ENCODE results near the gene CYP11A1.

Gene CYP11A1

DNA sequence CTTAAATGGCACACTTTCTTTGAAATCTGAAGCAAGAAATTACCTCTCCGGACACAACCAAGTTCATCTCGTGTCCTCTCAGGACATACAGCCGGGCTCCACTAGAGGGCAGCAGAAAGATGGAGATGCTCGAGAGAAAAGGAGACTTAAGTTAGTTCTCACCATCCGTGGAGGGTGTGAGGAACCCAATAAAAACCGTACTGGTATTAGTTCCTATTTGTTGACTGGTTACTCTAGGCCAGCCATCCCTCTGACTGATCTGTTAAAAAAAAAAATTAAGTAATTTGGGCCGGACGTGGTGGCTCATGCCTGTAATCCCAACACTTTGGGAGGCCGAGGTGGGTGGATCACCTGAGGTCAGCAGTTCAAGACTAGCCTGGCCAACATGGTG lies 7.9 kb upstream of the CYP11A1 start:
- H3K4me3 ChIP-seq (ENCODE audit: low read depth, low read length): no peak overlapping the region
- in situ Hi-C loops (cut with HindIII; ENCODE audit: low sequenced_read_pairs): loop anchor here (10.0 kb wide), 3 partner anchors 60 to 400 kb away; partner anchors contain the start of gene SEMA7A
- DNase-seq (ENCODE audit: low read depth): peak; percentile 71
- TF ChIP-seq, protein P1, sequence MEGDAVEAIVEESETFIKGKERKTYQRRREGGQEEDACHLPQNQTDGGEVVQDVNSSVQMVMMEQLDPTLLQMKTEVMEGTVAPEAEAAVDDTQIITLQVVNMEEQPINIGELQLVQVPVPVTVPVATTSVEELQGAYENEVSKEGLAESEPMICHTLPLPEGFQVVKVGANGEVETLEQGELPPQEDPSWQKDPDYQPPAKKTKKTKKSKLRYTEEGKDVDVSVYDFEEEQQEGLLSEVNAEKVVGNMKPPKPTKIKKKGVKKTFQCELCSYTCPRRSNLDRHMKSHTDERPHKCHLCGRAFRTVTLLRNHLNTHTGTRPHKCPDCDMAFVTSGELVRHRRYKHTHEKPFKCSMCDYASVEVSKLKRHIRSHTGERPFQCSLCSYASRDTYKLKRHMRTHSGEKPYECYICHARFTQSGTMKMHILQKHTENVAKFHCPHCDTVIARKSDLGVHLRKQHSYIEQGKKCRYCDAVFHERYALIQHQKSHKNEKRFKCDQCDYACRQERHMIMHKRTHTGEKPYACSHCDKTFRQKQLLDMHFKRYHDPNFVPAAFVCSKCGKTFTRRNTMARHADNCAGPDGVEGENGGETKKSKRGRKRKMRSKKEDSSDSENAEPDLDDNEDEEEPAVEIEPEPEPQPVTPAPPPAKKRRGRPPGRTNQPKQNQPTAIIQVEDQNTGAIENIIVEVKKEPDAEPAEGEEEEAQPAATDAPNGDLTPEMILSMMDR (IDR thresholded peaks at IDR 0.05; ENCODE audit: low read depth, low read length, missing control alignments): peak; percentile 92

GRCh38 chr15:74374648-74375302 lies 7.3 kb upstream of the CYP11A1 start:
- peak overlapping the region; percentile 69 for H3K4me3 ChIP-seq (ENCODE audit: low read depth, low read length)
- TF ChIP-seq, protein P1 (IDR thresholded peaks at IDR 0.05; ENCODE audit: low read depth, low read length, missing control alignments): no peak
- no peak for DNase-seq (ENCODE audit: low read depth)
- in situ Hi-C loops (cut with HindIII; ENCODE audit: low sequenced_read_pairs): loop anchor here (10.0 kb wide), 3 partner anchors 60 to 400 kb away; partner anchors contain the start of gene SEMA7A

DNA sequence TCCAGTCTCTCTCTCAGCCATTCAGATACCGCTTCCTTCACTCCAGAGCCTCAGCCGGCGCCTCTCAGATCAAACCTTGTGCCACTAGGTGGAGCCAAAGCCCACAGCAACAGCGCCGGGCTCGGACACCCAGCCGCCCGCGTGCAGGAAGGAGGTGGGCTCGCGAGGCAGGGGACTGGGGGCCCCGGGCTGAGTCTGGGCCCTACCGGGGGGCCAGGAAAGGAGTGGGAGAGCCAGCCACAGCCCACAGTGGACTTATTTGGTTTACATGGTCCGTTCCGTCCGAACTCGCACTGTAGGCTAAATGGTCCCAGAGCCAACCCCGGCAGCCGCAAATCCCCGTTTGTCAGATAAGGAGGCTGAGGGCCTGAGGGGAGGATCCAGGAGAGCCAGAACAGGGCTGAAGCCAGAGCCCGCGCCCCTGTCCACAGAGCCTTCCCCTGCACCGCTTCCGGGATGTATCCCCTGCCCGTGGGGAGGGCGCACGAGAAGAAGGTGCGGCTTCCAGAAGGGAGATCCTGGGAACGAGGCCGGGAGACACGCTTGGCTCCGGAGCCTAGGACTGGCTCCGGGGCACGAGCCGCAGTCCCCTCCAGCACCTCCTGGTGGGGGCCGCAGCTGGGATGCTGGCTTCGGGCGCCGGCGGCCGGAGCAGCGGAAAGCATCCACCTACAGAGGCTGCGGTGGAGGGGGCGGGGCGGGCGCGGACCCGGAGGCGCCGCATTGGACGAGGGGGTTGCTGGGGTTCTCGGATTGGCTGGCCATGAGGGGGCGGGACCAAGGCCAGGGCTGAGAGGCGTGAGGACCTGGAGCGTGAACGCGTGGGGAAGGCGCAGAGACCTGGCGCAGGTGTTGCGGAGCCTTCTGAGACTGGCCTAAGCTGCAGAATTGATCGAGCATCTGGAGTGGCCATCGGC lies 6.5 kb upstream of the CYP11A1 start:
- TF ChIP-seq, protein P1 (IDR thresholded peaks at IDR 0.05; ENCODE audit: low read depth, low read length, missing control alignments): peak; percentile 88
- peak overlapping the region; percentile 69 for H3K4me3 ChIP-seq (ENCODE audit: low read depth, low read length)
- DNase-seq (ENCODE audit: low read depth): peak; percentile 53
- in situ Hi-C loops (cut with HindIII; ENCODE audit: low sequenced_read_pairs): loop anchor here (10.0 kb wide), 3 partner anchors 61 to 401 kb away; partner anchors contain the start of gene SEMA7A

DNA sequence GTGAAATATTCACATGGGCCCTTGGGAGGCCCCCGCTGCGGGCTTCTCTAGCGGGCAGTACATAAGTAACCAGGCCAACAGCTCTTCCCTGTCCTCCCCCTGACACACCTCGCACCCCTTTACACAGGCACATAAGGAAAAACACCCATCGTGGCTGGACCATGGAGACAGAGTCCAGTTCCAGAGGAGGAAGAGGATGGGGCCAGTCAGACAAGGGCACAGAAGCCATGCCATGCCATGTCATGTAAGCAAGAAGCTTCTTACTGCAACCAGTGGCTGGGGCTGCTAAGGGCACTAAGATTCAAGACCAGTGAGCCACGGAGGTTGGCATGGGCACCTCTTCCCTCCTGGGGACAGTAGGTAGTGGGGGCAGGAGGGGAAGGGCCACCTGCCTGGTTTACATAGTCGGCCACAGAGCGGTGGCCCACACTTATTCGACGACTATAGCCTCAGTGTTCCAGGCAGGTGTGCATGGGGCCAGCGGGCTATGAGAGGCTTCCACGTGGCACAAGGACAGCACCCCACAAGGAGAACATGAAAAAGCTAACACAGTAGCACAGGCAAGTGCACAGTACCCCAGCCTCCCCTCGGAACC lies 5.7 kb upstream of the CYP11A1 start:
- no peak overlapping the region for H3K4me3 ChIP-seq (ENCODE audit: low read depth, low read length)
- in situ Hi-C loops (cut with HindIII; ENCODE audit: low sequenced_read_pairs): loop anchor here (10.0 kb wide), 3 partner anchors 62 to 402 kb away; partner anchors contain the start of gene SEMA7A
- TF ChIP-seq, protein P1 (IDR thresholded peaks at IDR 0.05; ENCODE audit: low read depth, low read length, missing control alignments): no peak
- DNase-seq (ENCODE audit: low read depth): no peak

- in situ Hi-C loops (cut with HindIII; ENCODE audit: low sequenced_read_pairs): loop anchor here (10.0 kb wide), 3 partner anchors 64 to 404 kb away; partner anchors contain the start of gene SEMA7A
- TF ChIP-seq, protein P1 (IDR thresholded peaks at IDR 0.05; ENCODE audit: low read depth, low read length, missing control alignments): no peak
- no peak overlapping the region for H3K4me3 ChIP-seq (ENCODE audit: low read depth, low read length)
- DNase-seq (ENCODE audit: low read depth): no peak
Measured at GRCh38 chr15:74370471-74370870, 3.0 kb upstream of the CYP11A1 start.

DNA sequence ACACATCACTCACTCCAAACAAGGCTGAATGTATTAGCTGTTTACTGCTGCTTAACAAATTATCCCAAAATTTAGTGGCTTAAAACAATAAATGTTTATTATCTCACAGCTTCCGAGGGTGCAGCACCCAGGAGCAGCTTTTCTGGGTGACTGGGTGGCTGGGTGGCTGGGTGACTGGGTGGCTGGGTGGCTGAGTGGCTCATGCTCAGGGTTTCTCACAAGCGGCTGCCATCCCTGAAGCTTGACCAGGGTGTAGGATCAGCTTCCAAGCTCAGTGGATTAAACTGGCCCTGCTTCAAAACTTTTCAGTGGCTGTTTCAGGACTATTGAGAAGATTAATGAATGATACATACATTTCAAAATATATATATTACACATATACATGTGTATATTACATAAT lies 2.3 kb upstream of the CYP11A1 start:
- in situ Hi-C loops (cut with HindIII; ENCODE audit: low sequenced_read_pairs): loop anchor here (10.0 kb wide), 3 partner anchors 65 to 405 kb away; partner anchors contain the start of gene SEMA7A
- TF ChIP-seq, protein P1 (IDR thresholded peaks at IDR 0.05; ENCODE audit: low read depth, low read length, missing control alignments): no peak
- no peak for DNase-seq (ENCODE audit: low read depth)
- H3K4me3 ChIP-seq (ENCODE audit: low read depth, low read length): no peak overlapping the region

Data from astrocyte of the cerebellum (primary cell).